Measurements from ENCODE around the gene SLC29A3. TPM values are rescaled to one million over a fixed set of nuclear protein-coding genes. Genes with fewer than 3 reads are reported as not detected.

Gene SLC29A3
- polyA plus RNA-seq, 1 of the 3 experiments (the other 2 are of a cell fraction): 3.8 TPM

GRCh38 chr10:71278691-71279588 is 40.1 kb upstream of the SLC29A3 start:
- H3K4me3 ChIP-seq (ENCODE audit: low read depth in 2 of 2, low read length in 1 of 2): no peak overlapping the region; a peak in 1 of 4 replicates
- H3K9ac ChIP-seq: no peak overlapping the region
- H3K4me2 ChIP-seq: no peak overlapping the region
- no peaks in the 10 kb centered on the region for H3K9me2 ChIP-seq
- POLR2A ChIA-PET: interaction anchor here (0.5 to 4.4 kb wide), 13 partner anchors 13 to 457 kb away, joined by 3 to 39 read pairs (median 7); partner anchors contain the start of gene UNC5B
- peaks cover 0 to 67% of the 10 kb centered on the region in 2 experiments; a peak in 3 of 4 replicates for H3K4me1 ChIP-seq (ENCODE audit: control insufficient read depth in 1 of 2, insufficient read depth in 2 of 2, low read depth in 1 of 2, low read length in 1 of 2)
- peaks cover 5 to 14% of the 10 kb centered on the region in 2 experiments for H3K36me3 ChIP-seq (replicated peaks in 1 of 2; ENCODE audit: control insufficient read depth in 1 of 2, insufficient read depth in 2 of 2, low read length in 1 of 2)
- peak overlapping the region in 1 of 2 experiments; percentile 99; a peak in 2 of 4 replicates for H3K27ac ChIP-seq (ENCODE audit: low read depth in 2 of 2, low read length in 1 of 2)
- CTCF ChIA-PET: interaction anchor here (0.6 to 9.0 kb wide), 14 partner anchors 9 to 375 kb away, joined by 3 to 104 read pairs (median 6); partner anchors contain the start of gene UNC5B
- no peak overlapping the region for H2AFZ ChIP-seq (ENCODE audit: low read depth)
- no peaks in the 10 kb centered on the region for H3F3A ChIP-seq (replicated peaks; ENCODE audit: insufficient read depth)
- no peaks in the 10 kb centered on the region for H3K27me3 ChIP-seq (ENCODE audit: insufficient read depth)
- peaks cover 79% of the 10 kb centered on the region; the same call in 1 of the 2 replicates for H4K20me1 ChIP-seq (ENCODE audit: insufficient read depth)
- 53% methylated on average over 8 of the region's 19 CpGs for WGBS (ENCODE audit: low lambda C conversion rate)
- H3K9me3 ChIP-seq: no peaks in the 10 kb centered on the region
- peak; percentile 90 for DNase-seq
- H3K79me2 ChIP-seq (ENCODE audit: insufficient read depth): peaks cover 46% of the 10 kb centered on the region
- no peak for TF ChIP-seq RXRA (IDR thresholded peaks at IDR 0.05; ENCODE audit: borderline replicate concordance, low read depth)
- no peak for TF ChIP-seq GABPA (IDR thresholded peaks at IDR 0.05; ENCODE audit: low read depth)
- no peak for TF ChIP-seq SIN3A (IDR thresholded peaks at IDR 0.05; ENCODE audit: borderline replicate concordance, low read depth, low read length)
- TF ChIP-seq USF2 (IDR thresholded peaks at IDR 0.05; ENCODE audit: borderline replicate concordance, low read depth, low read length): no peak
- TF ChIP-seq GATA2 (CRISPR knock-in tag; IDR thresholded peaks at IDR 0.05): peak; percentile 61
- peak in 1 of 2 experiments; percentile 91; a peak in 2 of 4 replicates for TF ChIP-seq EP300 (IDR thresholded peaks at IDR 0.05; ENCODE audit: borderline replicate concordance in 1 of 2, low read depth in 1 of 2, low read length in 1 of 2)
- TF ChIP-seq MXI1 (IDR thresholded peaks at IDR 0.05; ENCODE audit: low read depth, low read length): peak; percentile 72
- no peak for TF ChIP-seq NFIC (IDR thresholded peaks at IDR 0.05; ENCODE audit: borderline replicate concordance)
- no peak; the same call in 1 of the 2 replicates for TF ChIP-seq RCOR1 (IDR thresholded peaks at IDR 0.05; ENCODE audit: low read length)
- no peak for TF ChIP-seq TAF1 (IDR thresholded peaks at IDR 0.05; ENCODE audit: borderline replicate concordance, low read depth, low read length)
- TF ChIP-seq, protein P1, sequence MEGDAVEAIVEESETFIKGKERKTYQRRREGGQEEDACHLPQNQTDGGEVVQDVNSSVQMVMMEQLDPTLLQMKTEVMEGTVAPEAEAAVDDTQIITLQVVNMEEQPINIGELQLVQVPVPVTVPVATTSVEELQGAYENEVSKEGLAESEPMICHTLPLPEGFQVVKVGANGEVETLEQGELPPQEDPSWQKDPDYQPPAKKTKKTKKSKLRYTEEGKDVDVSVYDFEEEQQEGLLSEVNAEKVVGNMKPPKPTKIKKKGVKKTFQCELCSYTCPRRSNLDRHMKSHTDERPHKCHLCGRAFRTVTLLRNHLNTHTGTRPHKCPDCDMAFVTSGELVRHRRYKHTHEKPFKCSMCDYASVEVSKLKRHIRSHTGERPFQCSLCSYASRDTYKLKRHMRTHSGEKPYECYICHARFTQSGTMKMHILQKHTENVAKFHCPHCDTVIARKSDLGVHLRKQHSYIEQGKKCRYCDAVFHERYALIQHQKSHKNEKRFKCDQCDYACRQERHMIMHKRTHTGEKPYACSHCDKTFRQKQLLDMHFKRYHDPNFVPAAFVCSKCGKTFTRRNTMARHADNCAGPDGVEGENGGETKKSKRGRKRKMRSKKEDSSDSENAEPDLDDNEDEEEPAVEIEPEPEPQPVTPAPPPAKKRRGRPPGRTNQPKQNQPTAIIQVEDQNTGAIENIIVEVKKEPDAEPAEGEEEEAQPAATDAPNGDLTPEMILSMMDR (IDR thresholded peaks at IDR 0.05): no peak
- TF ChIP-seq, protein P2, sequence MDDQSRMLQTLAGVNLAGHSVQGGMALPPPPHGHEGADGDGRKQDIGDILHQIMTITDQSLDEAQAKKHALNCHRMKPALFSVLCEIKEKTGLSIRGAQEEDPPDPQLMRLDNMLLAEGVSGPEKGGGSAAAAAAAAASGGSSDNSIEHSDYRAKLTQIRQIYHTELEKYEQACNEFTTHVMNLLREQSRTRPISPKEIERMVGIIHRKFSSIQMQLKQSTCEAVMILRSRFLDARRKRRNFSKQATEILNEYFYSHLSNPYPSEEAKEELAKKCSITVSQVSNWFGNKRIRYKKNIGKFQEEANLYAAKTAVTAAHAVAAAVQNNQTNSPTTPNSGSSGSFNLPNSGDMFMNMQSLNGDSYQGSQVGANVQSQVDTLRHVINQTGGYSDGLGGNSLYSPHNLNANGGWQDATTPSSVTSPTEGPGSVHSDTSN (IDR thresholded peaks at IDR 0.05): no peak
- TF ChIP-seq IRF3 (IDR thresholded peaks at IDR 0.05; ENCODE audit: low read depth, low read length): no peak
- TF ChIP-seq YY1 (IDR thresholded peaks at IDR 0.05; ENCODE audit: low read depth): no peak
- TF ChIP-seq RAD21 (IDR thresholded peaks at IDR 0.05; ENCODE audit: low read length): peak; percentile 23; the same call in 1 of the 2 replicates
- no peak for TF ChIP-seq JUND (IDR thresholded peaks at IDR 0.05)
- TF ChIP-seq TEAD4 (IDR thresholded peaks at IDR 0.05; ENCODE audit: borderline replicate concordance, insufficient read depth): no peak
- TF ChIP-seq RFX5 (IDR thresholded peaks at IDR 0.05; ENCODE audit: low read length): no peak
- no peak for TF ChIP-seq FOSL2 (IDR thresholded peaks at IDR 0.05; ENCODE audit: borderline replicate concordance, low read depth)
- TF ChIP-seq EZH2phosphoT487 (IDR thresholded peaks at IDR 0.05; ENCODE audit: borderline replicate concordance, low read depth): no peak
- TF ChIP-seq ELF1 (IDR thresholded peaks at IDR 0.05): no peak
- no peak for TF ChIP-seq NRF1 (IDR thresholded peaks at IDR 0.05; ENCODE audit: low read depth, low read length)
- TF ChIP-seq, protein P3, sequence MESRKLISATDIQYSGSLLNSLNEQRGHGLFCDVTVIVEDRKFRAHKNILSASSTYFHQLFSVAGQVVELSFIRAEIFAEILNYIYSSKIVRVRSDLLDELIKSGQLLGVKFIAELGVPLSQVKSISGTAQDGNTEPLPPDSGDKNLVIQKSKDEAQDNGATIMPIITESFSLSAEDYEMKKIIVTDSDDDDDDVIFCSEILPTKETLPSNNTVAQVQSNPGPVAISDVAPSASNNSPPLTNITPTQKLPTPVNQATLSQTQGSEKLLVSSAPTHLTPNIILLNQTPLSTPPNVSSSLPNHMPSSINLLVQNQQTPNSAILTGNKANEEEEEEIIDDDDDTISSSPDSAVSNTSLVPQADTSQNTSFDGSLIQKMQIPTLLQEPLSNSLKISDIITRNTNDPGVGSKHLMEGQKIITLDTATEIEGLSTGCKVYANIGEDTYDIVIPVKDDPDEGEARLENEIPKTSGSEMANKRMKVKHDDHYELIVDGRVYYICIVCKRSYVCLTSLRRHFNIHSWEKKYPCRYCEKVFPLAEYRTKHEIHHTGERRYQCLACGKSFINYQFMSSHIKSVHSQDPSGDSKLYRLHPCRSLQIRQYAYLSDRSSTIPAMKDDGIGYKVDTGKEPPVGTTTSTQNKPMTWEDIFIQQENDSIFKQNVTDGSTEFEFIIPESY (IDR thresholded peaks at IDR 0.05; ENCODE audit: borderline replicate concordance, low read depth): no peak
- no peak for TF ChIP-seq FOXM1 (IDR thresholded peaks at IDR 0.05; ENCODE audit: low read depth)
- TF ChIP-seq TCF12 (IDR thresholded peaks at IDR 0.05): peak; percentile 5; the same call in 1 of the 2 replicates
- TF ChIP-seq CHD2 (IDR thresholded peaks at IDR 0.05; ENCODE audit: low read length, partially characterized antibody): peak; percentile 72

Measured in SK-N-SH (cell line).